Ectodermal cell (in vitro differentiated cells): ENCODE measurements around the gene URM1.

Source experiments
- H3K27ac ChIP-seq: 2 replicates; pipeline ENCODE4 v1.7.0; 2013; ENCODE audit warnings: mild to moderate bottlenecking, low read depth, low read length; ENCODE audit not compliant: insufficient read depth, poor library complexity, severe bottlenecking
- H3K27me3 ChIP-seq: 2 replicates; pipeline ENCODE4 v1.7.0; 2013; ENCODE audit warnings: mild to moderate bottlenecking, low read length; ENCODE audit not compliant: insufficient read depth, control insufficient read depth, poor library complexity, severe bottlenecking
- H3K36me3 ChIP-seq: one replicate; pipeline ENCODE4 v1.7.0; 2013; ENCODE audit warnings: low read length; ENCODE audit not compliant: control insufficient read depth, insufficient read depth
- H3K4me1 ChIP-seq: one replicate; pipeline ENCODE4 v1.7.0; 2013; ENCODE audit warnings: low read length; ENCODE audit not compliant: control insufficient read depth, insufficient read depth
- H3K4me3 ChIP-seq: 2 replicates; pipeline ENCODE4 v1.7.0; 2013; ENCODE audit warnings: low read depth, low read length, control low read depth; ENCODE audit not compliant: insufficient read depth
- H3K9me3 ChIP-seq: 2 replicates; pipeline ENCODE4 v1.7.0; 2013; ENCODE audit warnings: mild to moderate bottlenecking, low read length, moderate library complexity; ENCODE audit not compliant: control insufficient read depth
- WGBS, 2 experiments: methylation state at CpG; one replicate each; pipeline ENCODE4 v1.1.7; 2013; ENCODE audit warnings: missing lambda C conversion rate in 2 of 2; 5-methylcytosine and 5-hydroxymethylcytosine counted together

Gene URM1

DNA sequence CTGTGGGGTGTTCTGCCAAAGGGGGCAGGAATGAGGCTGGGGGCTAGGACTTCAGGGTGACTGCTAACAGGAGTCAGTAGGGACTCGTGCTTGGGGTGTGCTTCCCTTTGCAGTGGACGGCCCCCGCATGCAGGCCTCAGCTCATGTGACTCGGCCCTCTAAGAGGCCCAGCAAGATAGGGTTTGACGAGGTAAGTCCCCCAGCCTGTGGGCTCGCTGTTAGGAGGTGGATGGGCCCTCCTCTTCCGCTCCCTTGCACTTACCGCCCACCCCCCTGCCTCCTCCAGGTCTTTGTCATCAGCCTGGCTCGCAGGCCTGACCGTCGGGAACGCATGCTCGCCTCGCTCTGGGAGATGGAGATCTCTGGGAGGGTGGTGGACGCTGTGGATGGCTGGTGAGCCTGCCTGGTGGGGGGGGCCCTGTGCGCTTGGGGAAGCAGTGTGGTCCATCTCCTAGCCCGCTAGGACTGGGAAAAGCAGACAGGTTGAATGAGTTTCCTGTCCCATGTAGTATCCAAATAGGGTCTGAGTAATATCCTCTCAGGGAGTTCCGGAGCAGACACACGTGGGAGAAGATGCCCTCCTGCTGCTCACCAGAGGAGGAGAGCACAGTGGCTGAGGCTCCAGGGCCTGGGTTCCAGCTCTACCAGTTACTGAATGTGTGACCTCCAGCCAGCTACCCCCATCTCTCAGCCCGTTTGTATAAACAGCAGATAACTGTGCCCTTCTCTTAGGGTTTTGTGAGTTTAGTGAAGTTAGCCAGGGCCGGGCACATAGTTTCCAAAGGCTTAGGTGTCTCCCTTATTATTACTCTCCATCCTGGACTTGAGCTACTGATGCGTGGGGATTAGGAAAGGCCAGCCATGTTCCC, 57.7 kb downstream of the URM1 start:
- H3K36me3 ChIP-seq, result no peaks in the 10 kb centered on the region
- 78 to 81% methylated on average over 22 of the region's 22 CpGs for WGBS, 2 experiments
- H3K27ac ChIP-seq, result no peak overlapping the region

DNA sequence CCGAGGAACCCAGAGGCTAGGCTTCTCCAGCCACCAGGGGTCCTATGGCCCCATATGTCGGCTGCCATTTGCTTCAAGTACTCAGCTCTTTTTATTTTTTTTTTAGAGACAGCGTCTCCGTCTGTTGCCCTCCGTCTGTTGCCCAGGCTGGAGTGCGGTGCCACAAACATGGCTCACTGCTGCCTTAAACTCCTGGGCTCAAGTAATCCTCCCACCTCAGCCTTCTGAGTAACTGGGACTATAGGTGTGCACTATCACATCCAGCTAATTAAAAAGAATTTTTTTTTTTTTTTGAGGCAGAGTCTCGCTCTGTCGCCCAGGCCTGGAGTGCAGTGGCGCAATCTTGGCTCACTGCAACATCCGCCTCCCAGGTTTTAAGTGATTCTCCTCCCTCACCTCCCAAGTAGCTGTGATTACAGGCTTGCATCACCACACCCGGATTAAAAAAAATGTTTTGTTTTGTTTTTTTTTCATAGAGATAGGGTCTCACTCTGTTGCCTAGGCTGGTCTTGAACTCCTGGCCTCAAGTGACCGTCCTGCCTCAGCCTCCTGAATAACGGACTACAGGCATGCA, 58.4 kb downstream of the URM1 start:
- H3K9me3 ChIP-seq, result no peaks in the 10 kb centered on the region
- H3K4me1 ChIP-seq, result peaks cover 9% of the 10 kb centered on the region
- no peak overlapping the region for H3K27ac ChIP-seq
- no peak overlapping the region for H3K4me3 ChIP-seq
- no peaks in the 10 kb centered on the region for H3K36me3 ChIP-seq
- 92 to 94% methylated on average over 13 of the region's 13 CpGs for WGBS, 2 experiments
- no peaks in the 10 kb centered on the region for H3K27me3 ChIP-seq

More for the DNA sequence above, 57.7 kb downstream of the URM1 start:
- Histone ChIP-seq H3K9me3 (no peaks in the 10 kb centered on the region), H3K4me3 (no peak overlapping the region), H3K4me1 (peaks cover 9% of the 10 kb centered on the region), H3K27me3 (no peaks in the 10 kb centered on the region)

DNA sequence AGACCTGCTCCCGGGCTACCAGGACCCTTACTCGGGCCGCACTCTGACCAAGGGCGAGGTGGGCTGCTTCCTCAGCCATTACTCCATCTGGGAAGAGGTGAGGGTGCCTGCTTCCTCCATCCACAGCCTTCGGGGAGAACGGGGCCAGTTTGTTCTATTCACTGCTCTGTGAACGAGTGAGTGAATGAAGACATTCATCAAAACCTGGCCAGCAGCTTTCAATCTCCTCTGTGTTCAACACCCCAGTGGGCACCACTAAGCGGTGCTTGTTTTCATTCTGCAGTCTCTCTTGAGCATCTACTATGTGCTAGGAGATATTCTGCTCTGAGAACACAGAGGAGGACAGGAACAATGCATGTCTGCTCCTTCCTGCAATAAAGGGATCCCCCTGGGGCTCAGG, 60.0 kb downstream of the URM1 start:
- H3K9me3 ChIP-seq, result no peaks in the 10 kb centered on the region
- no peaks in the 10 kb centered on the region for H3K36me3 ChIP-seq
- H3K27me3 ChIP-seq, result no peaks in the 10 kb centered on the region
- 93 to 94% methylated on average over 8 of the region's 8 CpGs for WGBS, 2 experiments
- no peak overlapping the region for H3K4me3 ChIP-seq
- peaks cover 9% of the 10 kb centered on the region for H3K4me1 ChIP-seq
- no peak overlapping the region for H3K27ac ChIP-seq

DNA sequence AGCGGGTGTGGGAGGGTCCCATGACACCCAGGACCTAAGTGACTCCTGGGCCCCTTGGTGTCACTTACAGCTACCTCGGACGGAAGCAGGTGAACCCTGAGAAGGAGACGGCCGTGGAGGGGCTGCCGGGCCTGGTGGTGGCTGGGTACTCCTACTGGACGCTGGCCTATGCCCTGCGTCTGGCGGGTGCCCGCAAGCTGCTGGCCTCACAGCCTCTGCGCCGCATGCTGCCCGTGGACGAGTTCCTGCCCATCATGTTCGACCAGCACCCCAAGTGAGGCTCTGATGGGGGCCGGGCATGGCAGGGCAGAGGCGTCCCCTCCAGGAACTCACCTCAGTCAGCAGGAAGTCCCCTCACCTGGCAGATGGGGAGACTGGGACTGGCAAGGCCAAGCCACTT, 63.2 kb downstream of the URM1 start:
- H3K9me3 ChIP-seq, result no peaks in the 10 kb centered on the region
- no peaks in the 10 kb centered on the region for H3K27me3 ChIP-seq
- WGBS, 2 experiments, result 95 to 96% methylated on average over 17 of the region's 17 CpGs
- no peaks in the 10 kb centered on the region for H3K4me1 ChIP-seq
- no peak overlapping the region for H3K4me3 ChIP-seq
- no peak overlapping the region for H3K27ac ChIP-seq
- H3K36me3 ChIP-seq, result no peaks in the 10 kb centered on the region

DNA sequence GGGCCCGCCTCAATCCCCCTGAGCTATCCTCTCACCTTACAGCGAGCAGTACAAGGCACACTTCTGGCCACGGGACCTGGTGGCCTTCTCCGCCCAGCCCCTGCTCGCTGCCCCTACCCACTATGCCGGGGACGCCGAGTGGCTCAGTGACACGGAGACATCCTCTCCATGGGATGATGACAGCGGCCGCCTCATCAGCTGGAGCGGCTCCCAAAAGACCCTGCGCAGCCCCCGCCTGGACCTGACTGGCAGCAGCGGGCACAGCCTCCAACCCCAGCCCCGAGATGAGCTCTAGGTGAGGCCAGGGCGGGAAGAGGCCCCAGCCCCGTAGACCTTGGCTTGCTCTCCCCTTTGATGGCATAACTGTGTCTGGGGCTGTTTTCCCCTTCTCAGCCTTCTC, 64.4 kb downstream of the URM1 start:
- Histone ChIP-seq H3K36me3 (no peaks in the 10 kb centered on the region), H3K27ac (no peak overlapping the region), H3K4me3 (no peak overlapping the region), H3K9me3 (no peaks in the 10 kb centered on the region), H3K27me3 (no peaks in the 10 kb centered on the region), H3K4me1 (no peaks in the 10 kb centered on the region)
- 91 to 92% methylated on average over 18 of the region's 18 CpGs for WGBS, 2 experiments

DNA sequence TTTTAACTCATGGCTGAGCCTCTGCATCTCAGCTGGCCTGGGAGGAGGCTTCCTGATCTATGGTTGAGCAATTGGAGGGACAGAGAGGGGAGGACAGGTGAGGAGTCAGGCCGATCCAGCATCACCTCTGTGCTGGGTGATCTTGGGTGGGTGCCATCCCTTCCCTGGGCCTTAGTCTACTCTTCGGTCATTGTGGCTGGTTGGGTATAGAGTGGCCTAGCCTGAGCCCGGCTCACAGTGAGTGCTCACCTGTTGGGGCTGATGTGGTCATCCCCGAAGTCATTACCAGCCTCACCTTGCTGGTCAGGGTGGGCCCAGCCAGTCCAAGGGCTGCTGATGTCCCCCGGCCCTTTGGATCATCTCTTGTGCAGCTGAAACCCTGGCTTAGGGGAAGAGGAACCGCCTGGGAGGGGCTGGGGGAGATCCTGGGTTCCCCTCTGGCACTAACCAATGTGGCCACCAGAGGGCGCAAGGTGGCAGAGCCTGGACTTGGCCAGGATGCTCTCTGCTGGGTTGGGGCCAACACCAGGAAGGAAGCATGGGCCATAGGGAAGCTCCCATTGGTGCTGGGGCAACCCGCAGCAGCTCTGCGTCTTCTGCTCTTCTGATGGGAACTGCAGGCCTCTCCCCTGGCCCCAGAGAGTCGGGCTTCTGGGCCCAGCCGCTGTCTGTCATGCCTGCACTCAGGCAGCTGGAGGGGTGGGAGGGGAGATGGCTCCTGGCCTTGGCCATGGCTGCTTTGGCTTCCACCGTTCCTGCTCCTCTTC, 67.4 kb downstream of the URM1 start:
- H3K36me3 ChIP-seq, result no peaks in the 10 kb centered on the region
- no peak overlapping the region for H3K4me3 ChIP-seq
- 51 to 54% methylated on average over 12 of the region's 12 CpGs for WGBS, 2 experiments
- no peak overlapping the region for H3K27ac ChIP-seq
- H3K9me3 ChIP-seq, result no peaks in the 10 kb centered on the region
- H3K27me3 ChIP-seq, result no peaks in the 10 kb centered on the region
- H3K4me1 ChIP-seq, result no peaks in the 10 kb centered on the region

DNA sequence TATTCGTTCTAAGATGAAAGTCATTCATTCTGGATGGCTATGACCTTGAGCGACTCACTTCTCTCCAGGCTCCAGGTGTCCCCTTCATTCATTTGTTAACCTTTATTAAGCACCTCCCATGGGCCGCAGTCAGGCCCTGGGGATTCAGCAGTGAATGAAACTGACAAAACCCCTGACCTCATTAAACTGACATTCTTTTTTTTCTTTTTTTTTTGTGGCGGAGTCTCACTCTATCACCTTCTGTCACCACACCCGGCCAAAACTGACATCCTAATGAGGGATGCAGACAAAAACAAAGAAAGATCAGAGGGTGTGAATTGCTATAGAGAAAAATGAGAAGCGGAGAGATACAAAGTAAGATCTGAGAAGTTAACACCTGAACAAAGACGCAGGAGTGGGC, 68.1 kb downstream of the URM1 start:
- Histone ChIP-seq H3K4me3 (no peak overlapping the region), H3K36me3 (no peaks in the 10 kb centered on the region), H3K4me1 (no peaks in the 10 kb centered on the region), H3K27me3 (no peaks in the 10 kb centered on the region), H3K27ac (no peak overlapping the region), H3K9me3 (no peaks in the 10 kb centered on the region)
- 91 to 95% methylated on average over 6 to 7 of the region's 7 CpGs for WGBS, 2 experiments
